Activated T-cell treated with anti-CD3 and anti-CD28 coated beads, Interleukin-2, amount 50 U/mL, for 1 hour (primary cell): ENCODE data around the gene ENDOD1.
"Not testable (repeated sequence)": the region's sequence is repeated elsewhere in the genome, so short reads cannot be mapped to it uniquely, and the experiment has no call there.

Source experiments
- DNase-seq: peaks from one replicate; pipeline ENCODE4 v3.0.0-alpha.2; 2020

ENDOD1 gene, protein sequence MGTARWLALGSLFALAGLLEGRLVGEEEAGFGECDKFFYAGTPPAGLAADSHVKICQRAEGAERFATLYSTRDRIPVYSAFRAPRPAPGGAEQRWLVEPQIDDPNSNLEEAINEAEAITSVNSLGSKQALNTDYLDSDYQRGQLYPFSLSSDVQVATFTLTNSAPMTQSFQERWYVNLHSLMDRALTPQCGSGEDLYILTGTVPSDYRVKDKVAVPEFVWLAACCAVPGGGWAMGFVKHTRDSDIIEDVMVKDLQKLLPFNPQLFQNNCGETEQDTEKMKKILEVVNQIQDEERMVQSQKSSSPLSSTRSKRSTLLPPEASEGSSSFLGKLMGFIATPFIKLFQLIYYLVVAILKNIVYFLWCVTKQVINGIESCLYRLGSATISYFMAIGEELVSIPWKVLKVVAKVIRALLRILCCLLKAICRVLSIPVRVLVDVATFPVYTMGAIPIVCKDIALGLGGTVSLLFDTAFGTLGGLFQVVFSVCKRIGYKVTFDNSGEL

GRCh38 chr11:95089620-95090542 is at the start of gene ENDOD1:
TSS of gene ENDOD1 (plus strand) at chr11:95089846. CDS start at chr11:95089928, 82 bp downstream.
- DNase-seq = peak; percentile 89

DNA sequence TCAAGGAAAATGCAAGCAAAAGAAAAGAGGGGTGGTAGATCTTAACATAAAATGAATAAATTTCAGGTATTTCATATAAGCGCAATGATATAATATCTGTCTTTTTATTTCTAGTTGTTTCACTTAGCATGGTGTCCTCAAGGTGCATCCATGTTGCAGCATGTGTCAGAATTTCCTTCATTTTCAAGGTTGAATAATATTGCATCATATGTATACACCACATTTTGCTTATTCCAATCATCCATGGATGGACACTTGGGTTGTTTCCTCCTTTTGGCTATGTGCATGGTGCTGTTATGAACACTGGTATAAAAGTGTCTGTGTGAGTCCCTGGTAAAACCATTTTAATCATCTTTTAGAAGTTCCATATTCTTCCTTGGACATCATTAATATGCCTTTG is 47.4 kb upstream of the ENDOD1 start:
- no peak for DNase-seq

- DNase-seq = no peak
Observed at GRCh38 chr11:95042906-95043305, 46.7 kb upstream of the ENDOD1 start.

DNA sequence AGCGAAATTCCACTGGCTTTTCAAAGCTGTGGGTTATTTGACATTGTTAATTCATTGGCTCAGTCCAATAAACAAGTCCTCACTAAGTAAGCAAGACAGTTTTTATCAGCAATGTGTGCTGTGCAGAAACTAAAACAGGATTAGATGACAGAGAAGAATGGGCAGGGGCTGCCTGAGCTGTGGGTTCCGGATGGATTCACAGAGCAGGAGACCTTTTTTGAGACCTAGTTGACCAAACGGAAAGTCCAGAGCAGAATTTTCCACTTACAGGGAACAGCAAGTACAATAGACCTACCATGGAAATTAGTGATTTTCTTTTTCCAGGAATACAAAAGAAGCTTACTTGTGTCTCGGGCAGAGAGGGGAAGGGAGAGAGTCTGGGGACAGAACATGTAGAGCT is 45.6 kb upstream of the ENDOD1 start:
- no peak for DNase-seq

- DNase-seq = no peak
Observed at GRCh38 chr11:95045812-95046211, 43.8 kb upstream of the ENDOD1 start.

DNA sequence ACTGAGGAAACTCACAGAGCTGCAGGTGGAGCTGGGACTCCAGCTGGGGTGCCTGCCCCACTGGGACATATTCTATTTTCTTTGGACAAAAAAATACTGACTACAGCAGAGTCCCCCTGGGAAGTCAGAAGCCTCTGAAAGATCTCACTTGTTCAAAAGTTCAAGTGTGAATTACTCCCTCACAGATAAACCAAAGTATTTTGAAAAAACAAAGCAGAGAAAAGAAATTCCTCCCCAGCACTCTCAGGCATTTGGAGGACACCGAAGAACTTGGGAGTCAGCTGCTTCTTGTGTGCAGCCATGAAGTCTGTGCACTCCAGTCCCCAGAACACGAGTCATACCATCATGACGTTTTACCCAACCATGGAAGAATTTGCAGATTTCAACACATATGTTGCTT is 40.5 kb upstream of the ENDOD1 start, which contains the start of gene KDM4F:
TSS of gene KDM4F (plus strand) at position 301 of the 400 bp plus-strand sequence.
- DNase-seq = not testable (repeated sequence)

DNA sequence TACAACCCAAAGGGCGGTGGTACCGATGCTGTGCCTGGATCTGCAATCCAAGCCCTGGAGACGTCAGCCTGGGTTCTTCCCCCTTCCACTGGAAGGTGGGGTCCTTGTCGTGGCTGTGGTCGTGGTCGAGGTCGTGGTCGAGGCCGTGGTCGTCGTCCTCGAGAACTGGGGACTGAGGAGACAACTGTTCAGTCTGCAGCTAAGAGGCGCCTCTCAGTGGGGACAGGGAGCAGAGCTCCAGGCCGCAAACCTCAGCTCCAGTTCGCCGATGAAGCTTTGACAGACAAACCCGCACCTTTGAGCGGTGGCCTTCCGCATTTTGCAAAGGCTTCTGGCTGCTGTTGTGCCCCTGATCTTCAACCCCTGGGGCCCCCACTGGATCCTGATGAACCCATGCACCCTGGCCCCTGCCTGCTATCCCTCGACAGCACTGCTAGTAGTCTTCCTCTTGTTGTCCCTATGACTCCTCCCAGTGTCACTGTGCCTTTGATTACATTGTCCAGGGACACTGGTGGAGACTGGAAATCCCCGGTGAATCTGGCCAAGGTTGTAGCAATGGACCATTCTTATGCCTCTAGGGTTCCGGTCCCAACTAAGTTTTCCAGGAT is 38.9 kb upstream of the ENDOD1 start:
- no peak for DNase-seq

- no peak for DNase-seq
Observed at GRCh38 chr11:95054356-95054755, 35.3 kb upstream of the ENDOD1 start.

DNA sequence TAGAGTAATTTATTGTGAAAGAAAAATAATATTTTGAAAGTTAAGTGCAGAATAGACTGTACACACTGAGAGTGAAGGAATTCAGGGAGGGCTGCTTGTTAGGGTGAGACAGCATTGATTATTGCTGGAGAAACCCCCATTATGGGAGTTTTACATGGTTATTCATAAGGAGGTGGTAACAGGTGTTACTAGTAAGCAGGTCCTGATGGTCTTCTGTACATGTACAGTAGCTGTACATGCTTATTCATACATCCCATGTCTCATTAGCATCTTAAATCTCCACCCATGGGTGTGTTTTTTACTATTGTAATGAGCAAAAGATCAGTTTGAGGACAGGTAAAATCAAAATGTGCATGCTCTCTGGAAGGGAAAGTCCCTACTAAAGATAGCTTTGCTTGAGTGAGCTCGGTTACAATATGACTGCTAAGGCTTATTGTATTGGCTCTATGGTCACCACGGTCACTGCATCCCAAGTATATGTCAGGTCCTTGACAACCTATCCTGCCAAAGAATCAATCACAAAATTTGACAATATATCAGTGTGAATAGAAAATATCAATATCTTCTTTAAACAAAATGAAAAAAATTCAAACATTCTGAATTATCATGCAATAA is 34.3 kb upstream of the ENDOD1 start:
- no peak for DNase-seq

GRCh38 chr11:95057959-95058358 is 31.7 kb upstream of the ENDOD1 start:
- DNase-seq = no peak

DNA sequence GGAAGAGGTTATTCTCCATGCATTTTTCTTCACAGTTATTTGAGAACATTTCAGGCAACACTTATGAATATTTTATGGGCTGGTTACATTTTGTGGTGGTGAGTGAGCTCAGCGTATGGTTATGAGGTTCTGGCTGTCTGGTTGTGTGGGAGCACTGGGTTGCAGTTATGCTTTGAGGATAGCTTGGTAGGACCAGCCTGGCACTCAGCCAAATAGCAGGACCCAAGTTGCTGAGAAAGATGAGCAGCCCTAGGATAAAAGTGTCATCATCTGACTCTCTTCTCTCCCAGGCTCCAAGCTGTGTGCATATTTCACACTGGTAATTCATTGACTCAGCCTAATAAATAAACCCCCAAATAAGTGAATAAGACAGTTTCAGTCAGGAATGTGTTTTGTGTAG is 31.0 kb upstream of the ENDOD1 start:
- no peak for DNase-seq

- DNase-seq = no peak
Observed at GRCh38 chr11:95059046-95059445, 30.6 kb upstream of the ENDOD1 start.

DNA sequence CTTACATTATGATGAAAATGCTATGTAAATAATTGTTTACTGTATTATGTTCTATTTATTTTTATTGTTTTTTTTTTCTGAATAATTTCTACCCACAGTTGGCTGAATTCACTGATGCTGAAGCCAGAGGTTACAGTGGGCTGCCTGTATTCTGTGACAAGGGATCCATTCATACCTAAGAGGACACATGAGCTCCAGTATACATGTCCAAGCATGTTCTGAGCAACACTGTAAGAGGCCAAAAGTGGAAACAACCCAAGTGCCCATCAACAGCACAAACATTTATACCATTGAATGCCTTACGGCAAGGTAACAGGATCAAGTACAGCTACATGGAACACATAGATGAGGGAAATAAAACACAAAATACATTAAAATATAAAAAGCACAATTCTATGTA is 24.3 kb upstream of the ENDOD1 start:
- DNase-seq = no peak

GRCh38 chr11:95066716-95067038 is 23.0 kb upstream of the ENDOD1 start, which contains the start of gene SRSF8:
TSS of gene SRSF8 (plus strand) at chr11:95066919. CDS start at chr11:95067227, 308 bp downstream.
- no peak for DNase-seq

DNA sequence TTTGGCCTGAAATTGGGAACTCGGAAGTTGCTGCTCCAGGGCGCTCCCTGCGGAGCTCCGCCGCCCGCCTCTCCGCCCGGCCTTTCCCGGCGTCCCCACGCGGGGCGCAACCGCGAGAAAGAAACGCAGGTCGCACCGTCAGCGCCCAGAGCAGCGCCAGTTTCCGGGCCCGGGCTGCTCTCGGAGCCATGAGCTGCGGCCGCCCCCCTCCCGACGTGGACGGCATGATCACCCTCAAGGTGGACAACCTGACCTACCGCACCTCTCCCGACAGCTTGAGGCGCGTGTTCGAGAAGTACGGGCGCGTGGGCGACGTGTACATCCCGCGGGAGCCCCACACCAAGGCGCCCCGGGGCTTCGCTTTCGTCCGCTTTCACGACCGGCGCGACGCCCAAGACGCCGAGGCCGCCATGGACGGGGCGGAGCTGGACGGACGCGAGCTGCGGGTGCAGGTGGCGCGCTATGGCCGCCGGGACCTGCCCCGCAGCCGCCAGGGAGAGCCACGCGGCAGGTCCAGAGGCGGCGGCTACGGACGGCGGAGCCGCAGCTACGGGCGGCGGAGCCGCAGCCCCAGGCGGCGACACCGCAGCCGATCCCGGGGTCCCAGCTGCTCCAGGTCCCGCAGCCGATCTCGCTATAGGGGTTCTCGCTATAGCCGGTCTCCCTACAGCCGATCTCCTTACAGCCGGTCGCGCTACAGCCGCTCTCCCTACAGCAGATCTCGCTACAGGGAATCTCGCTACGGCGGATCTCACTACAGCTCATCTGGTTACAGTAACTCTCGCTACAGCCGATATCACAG is 22.4 kb upstream of the ENDOD1 start:
- peak; percentile 78 for DNase-seq

DNA sequence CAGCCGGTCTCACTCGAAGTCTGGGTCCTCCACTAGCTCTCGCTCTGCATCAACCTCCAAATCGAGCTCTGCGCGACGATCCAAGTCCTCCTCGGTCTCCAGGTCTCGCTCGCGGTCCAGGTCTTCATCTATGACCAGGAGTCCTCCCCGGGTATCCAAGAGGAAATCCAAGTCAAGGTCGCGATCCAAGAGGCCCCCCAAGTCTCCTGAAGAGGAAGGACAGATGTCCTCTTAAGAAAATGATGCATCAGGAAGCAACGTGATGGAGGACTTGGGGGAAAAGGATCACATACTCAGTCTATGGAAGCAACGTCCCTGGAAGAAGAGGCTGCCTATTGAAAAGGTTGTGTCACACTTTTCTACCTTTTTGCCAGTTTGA is 21.8 kb upstream of the ENDOD1 start:
- DNase-seq = no peak

DNA sequence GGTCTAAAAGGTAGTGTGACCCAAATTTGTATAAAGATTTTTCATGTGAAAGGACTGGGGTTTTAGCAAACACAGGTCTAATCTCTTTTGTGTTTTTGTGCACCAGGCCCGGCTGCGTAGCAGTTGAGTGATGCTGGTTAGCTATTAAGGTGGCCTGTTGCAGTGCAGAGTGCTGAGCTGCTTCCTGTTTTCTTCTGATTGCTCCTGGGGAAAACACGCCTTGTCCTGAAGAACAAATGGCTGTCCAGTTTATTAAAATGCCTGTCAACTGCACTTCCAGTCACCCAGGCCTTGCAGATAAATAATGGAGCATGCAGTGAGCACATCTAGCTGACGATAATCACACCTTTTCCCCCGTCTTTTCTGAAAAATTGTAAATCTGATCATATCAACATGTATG is 21.1 kb upstream of the ENDOD1 start:
- peak; percentile 50 for DNase-seq

DNA sequence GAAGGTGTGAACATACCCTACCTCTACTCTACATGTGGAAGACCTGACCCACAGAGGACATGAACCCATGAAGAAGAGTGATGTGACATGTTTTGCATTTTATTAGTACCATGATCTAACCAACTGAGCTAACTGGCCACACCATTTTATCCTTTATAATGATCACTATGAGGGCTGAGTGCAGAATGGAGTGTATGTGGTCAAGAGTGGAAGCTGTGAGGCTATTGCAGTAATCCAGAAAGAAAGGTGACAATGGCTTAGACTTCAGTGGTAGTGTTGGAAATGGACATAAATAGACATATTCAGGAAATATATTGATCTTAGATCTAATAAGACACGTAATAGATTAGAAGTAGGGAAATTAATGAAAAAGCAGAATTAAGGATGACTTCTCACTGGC is 19.2 kb upstream of the ENDOD1 start:
- DNase-seq = no peak

- no peak for DNase-seq
Observed at GRCh38 chr11:95072948-95073347, 16.7 kb upstream of the ENDOD1 start.

DNA sequence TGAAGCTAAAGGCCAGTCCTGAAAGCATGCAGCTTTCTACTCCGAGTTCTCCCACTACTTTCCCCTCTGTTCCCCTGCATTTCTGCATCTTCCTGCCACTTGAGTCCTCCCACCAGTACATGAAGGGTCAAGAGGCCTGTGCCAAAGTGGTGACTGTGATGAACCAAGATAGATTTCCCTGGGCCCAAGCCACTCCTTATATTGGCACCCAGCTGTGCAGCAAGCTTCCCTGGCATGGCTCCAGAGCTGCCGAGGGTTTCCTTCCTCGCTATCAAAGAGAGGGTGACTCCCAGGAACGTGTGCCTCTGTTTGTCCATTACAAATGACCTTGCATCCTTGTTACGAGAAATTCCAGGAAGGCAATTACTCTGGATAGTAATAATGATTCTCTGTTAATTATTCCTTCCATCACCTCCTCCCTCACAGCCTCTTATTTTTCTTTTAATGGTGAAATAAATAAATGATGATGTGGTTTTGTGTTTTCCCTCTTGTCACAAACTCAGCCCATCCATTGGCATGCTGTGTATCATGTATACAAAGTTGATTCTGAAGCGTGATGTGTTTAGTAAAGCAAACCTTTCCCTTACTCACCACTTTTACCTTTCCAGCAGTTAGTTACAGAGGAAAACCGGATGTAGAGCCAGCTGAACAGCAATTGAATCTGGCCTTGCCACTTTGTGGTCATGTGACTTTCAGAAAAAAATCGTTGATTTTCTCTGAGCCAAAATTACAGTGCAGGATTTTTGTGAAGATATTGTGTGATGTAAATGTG is 14.7 kb upstream of the ENDOD1 start:
- no peak for DNase-seq

DNA sequence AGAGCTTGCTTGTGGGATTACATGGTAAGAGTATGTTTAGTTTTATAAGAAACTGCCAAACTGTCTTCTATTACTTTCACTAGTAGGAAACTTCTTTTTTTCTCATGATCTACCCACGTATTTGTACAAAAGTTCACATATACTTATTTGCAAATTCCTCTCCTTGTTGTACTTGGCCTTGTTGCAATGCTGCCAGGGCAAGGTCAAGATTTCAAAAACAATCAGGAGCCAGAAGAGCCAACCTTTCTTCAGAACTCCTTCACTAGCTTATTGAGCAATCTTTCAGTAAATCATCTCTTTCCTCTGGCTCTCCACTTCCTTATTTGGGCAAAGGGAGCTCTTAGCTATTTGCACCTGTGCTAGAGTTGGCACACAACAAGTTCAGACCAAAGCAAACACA is 13.2 kb upstream of the ENDOD1 start:
- no peak for DNase-seq
